GM10847 (cell line): ENCODE data around the gene CDK14.

Source experiments
- POLR2A ChIP-seq: IDR thresholded peaks from 2 replicates; pipeline ENCODE4 v1.6.1; 2011; ENCODE audit not compliant: insufficient read length; ENCODE audit errors: extremely low read depth

CDK14 gene

GRCh38 chr7:91142743-91143142, 546.6 kb downstream of the CDK14 start:
- no peak for TF ChIP-seq POLR2A

- no peak for TF ChIP-seq POLR2A
Observed at GRCh38 chr7:91149341-91150246, 553.5 kb downstream of the CDK14 start.

GRCh38 chr7:91151916-91152315, 555.8 kb downstream of the CDK14 start:
- no peak for TF ChIP-seq POLR2A

DNA sequence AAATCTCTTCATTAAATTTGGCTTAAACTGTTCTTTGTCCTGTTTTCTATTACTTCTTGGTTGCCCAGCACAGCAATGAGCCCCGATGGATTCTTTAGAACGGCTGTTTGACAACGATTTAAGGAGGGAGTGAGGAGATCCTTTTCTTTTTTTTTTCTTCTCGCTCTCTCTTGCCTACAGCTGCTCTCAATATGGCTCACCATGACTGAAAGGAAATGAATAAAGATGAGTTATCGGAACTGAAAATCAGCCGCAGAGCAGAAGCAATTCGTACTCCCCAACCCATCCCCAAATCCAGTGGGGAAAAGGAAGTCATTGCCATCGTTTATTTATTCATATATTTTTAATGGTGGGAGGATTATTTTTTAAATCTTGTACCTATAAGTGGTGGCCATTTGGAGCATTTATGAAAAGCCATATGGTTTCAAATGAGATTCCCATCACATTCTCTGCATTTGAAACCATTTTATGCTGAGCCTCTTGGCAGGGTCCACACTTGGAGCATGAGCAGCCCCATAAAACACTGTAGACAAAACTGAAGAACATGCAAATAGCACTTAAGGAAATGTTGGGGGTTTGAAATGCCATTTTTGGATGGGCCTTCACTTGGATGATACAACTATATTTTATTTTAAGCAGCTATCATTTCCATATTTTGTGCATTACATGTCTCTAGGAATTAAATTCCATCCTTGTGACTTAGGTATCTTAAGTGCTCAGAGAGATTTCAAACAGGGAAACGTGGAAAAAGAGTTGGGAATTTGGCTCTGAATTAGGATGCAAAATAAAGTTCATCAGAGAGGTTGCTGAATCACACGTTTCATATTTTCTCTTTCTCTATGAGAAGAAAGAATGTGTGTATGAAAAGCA, 560.4 kb downstream of the CDK14 start:
- TF ChIP-seq POLR2A, result no peak

DNA sequence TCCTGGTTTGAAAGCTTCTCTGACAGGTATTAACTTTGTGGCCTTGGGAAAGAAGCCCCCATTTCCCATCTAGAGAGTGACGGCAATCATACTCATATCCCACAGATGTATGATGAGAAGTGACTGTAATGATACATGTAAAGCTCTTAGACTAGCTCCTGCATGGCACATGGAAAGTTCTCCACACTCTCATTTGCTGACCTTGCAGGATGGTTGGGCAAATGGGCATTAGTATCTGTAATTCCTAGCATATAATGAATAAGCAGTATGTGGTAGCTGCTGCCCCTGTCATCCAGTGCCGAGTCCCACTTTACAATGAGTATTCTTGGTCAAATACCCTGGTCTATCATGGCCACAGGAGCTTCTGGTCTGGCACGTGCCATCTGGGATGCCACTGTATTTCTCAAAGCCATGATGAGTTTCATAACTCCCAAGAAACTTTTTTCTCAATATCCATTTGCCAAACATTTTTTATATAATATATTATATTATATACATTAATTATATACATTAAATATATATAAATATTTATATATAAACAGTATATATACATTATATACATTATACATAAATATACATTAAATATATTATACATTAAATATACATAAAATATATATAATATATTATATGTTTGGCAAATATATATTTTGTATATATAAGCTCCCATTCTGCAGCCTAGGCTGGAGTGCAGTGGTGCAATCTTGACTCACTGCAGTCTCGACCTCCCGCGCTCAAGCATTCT, 561.6 kb downstream of the CDK14 start:
- no peak for TF ChIP-seq POLR2A

- TF ChIP-seq POLR2A, result no peak
Observed at GRCh38 chr7:91162436-91162835, 566.3 kb downstream of the CDK14 start.

GRCh38 chr7:91164506-91164905, 568.4 kb downstream of the CDK14 start:
- no peak for TF ChIP-seq POLR2A

GRCh38 chr7:91165006-91165845, 569.1 kb downstream of the CDK14 start:
- TF ChIP-seq POLR2A, result no peak

- TF ChIP-seq POLR2A, result no peak
Observed at GRCh38 chr7:91165846-91166230, 569.7 kb downstream of the CDK14 start.

- TF ChIP-seq POLR2A, result no peak
Observed at GRCh38 chr7:91168871-91169829, 573.0 kb downstream of the CDK14 start.

GRCh38 chr7:91169830-91170191, 573.7 kb downstream of the CDK14 start:
- TF ChIP-seq POLR2A, result no peak

DNA sequence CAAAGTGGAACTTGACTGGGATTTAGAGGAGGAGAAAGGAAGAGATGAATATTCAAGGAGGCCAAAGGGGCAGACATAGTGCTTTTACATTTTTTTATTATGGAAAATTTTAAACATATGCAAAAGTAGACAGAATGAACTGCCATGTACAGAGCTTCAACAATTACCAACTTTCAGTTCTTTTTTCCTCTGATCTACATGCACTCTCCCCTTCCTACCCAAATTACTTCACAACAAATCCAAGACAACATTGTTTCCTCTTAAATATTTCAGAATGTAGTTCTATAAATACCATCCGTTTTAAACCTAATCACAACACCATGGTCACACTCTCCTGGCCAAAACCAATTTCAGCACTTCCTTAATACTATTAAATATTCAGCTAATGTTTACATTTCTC, 584.6 kb downstream of the CDK14 start:
- TF ChIP-seq POLR2A, result no peak

GRCh38 chr7:91181949-91182348, 585.8 kb downstream of the CDK14 start:
- TF ChIP-seq POLR2A, result no peak

DNA sequence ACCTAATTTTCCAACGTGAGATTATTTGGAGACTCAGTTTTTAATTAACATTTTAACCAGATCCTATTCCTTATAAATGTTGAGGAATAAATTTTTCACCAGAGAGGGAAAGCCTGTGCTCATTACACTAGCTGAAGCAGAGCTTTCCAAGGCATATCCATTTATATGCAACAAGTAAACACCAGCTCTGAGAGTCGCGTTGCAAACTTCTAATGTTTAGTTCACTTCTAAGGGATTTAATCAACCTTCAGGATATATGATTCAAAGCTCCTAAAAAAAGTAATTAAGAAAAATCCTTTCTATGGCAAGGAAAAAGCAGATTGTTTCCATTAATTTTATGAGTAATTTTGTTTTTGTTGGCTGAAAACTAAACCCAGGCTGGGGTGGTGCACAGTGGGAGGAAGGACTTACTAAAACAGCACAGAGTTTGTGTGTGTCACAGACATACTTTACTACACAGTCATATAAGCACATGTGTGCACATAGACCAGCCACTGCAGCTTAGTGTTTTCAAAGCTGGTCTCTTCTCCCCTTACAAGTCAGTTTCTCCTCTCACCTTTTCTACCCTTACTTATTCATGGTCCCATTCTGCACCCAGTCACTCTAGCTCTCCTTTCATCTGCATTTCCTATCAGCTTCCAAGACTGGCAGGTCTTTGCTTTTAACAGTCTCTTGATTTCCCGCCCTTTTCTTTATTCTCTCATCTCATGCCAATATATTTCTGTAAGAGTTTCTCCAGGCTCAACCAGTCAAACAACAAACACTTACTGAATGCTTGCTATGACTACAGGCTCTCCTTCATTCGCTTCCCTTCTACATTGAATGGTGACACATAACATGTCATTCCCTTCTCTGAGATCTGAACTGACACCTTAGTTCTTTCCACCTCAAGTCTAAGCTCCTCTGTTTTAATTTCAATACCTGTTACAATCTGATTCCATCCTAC, 587.0 kb downstream of the CDK14 start:
- TF ChIP-seq POLR2A, result no peak
